Effector CD4-positive, alpha-beta T cell (primary cell): ENCODE measurements around the gene MRPS17.

Experiments
- DNase-seq: peaks from one replicate; pipeline ENCODE4 v3.0.0-alpha.2; 2020

MRPS17 gene

DNA sequence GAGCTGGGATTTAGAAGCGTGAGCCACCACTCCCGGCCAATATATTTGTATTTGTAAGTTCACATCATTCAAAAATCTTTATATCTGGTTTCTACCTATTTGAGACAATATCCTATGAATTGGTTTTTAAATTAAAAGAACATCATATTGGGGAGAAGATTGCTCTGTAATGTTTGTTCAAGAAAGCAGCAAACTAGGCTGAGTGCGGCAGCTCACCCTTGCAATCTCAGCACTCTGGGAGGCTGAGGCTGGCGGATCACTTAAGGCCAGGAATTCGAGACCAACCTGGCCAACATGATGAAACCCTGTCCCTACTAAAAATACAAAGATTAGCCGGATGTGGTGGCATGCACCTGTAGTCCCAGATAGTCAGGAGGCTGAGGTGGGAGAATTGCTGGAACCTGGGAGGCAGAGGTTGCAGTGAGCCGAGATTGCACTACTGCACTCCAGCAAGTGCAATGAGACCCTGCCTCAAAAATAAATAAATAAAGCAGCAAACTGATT, 22.1 kb downstream of the MRPS17 start:
- no peak for DNase-seq

GRCh38 chr7:55975988-55976633, 24.4 kb downstream of the MRPS17 start:
- no peak for DNase-seq

DNA sequence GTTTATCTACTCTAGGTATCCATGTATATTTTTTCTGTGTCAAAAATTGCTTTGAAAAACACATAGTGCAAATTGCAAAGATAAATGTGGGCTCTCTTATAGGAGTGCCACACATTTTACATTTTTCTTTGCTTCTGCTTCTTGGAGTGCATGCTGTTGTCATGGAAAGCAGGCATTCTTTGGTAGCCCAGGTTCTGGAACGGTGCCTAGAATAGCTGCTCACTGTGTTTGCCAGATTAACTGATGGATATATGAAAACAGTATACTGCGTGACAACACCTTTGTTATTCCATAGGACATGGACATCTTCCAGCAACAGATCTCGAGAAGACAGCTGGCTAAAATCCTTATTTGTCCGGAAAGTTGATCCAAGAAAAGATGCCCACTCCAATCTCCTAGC, 26.2 kb downstream of the MRPS17 start:
- no peak for DNase-seq

GRCh38 chr7:55980266-55980665, 28.6 kb downstream of the MRPS17 start:
- DNase-seq = no peak

DNA sequence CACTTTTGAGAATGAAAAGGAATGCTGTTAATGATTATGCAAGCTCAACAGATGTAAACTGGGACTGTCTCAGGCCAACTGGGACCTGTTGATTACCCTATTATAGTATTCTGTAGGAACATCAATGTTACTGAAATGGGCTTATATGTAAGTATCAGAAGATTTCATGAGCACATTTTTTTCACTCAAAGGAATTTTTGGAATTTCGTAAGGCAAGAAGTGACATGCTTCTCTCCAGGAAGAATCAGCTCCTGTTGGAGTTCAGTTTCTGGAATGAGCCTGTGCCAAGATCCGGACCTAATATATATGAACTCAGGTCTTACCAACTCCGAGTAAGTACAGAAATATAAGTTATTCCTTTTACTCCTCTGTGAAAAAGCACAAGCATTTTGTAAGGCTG, 31.9 kb downstream of the MRPS17 start:
- no peak for DNase-seq

DNA sequence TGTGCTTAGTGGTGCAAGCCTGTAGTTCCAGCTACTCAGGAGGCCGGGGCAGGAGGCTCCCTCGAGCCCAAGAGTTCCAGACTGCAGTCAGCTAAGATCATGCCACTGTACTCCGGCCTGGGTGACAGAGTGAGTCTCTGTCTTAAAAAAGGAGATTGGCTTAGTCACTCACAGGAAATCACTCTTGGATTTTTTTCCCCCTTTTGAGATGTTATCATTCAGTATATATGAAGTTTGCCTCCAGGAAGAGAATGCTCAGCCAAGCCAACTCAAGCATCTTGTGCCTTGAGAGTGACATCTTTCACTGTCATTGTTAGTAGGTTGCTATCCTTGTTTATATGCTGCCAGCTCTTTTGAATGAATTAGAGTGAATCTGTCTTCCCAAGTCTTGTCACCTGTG, 40.7 kb downstream of the MRPS17 start:
- DNase-seq = no peak

DNA sequence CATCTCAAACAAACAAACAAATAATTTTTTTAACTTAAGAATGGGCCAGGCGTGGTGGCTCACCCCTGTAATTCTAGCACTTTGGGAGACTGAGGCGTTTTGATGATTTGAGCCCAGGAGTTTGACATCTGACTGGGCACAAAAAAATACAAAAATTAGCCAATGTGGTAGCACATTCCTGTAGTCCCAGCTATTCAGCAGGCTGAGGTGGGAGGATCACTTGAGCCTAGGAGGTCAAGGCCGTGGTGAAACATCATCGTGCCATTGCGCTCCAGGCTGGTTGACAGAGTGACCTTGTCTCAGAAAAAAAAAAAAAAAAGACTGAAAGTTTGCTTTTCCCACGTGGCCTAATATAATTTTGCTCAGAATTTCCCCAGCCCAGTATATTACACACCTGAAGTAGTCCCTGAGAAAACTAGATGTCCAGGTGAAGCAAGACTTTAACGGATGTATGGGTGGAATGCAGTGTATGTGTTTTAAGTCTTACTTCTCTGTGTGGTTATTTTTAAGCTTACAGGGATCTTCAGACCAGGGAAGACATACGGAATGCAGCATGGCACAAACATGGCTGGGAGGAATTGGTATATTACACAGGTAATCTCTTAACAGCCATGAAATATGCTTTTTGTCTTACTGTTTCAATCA, 45.3 kb downstream of the MRPS17 start:
- no peak for DNase-seq

GRCh38 chr7:56003749-56004148, 52.1 kb downstream of the MRPS17 start:
- DNase-seq = no peak
